K562 (cell line): ENCODE results near the gene FAM53B. TPM values are rescaled to one million over a fixed set of nuclear protein-coding genes. Genes with fewer than 3 reads are reported as not detected.

Experiments used
- ATAC-seq: fragments of 200-7000 bp; cut with Tn5 transposase; 3 replicates; pipeline ENCODE4 v1.9.1; 2020; ENCODE audit warnings: moderate library complexity
- BruUV-seq: library from RNA; stranded (reverse); fragments of 400-500 nt; replicated peaks from 2 replicates; lab custom pipeline; 2021; lab: Mats Ljungman, UMichigan
- CTCF ChIA-PET: fragments of 300-600 bp; formaldehyde crosslinking; extraction: SDS; loops from one replicate; lab custom pipeline; 2021; ENCODE audit warnings: low intra/inter-chr PET ratio; lab: Yijun Ruan, JAX
- POLR2A ChIA-PET: fragments of 300-600, 350-650 bp; sonication (Branson Sonifier 250); formaldehyde crosslinking; extraction: SDS; loops from one replicate; lab custom pipeline; 2021; ENCODE audit warnings: antibody characterized with exemption, inconsistent platforms; lab: Yijun Ruan, JAX
- DNase-seq, 4 experiments: peaks; one replicate each; pipeline versions ENCODE4 v3.0.0 to v3.0.0-alpha.2; 2011 to 2018; ENCODE audit warnings: low spot score in 3 of 4, mixed read lengths in 3 of 4; ENCODE audit errors: extremely low read depth in 1 of 4
- FAIRE-seq: peaks from 2 replicates; lab custom pipeline; 2011; peaks lifted over from hg19 to GRCh38; lab: Jason Lieb, UNC
- H2AFZ ChIP-seq: 2 replicates; pipeline ENCODE4 v1.6.0; 2011; ENCODE audit warnings: low read depth, low read length, control low read depth, inconsistent platforms
- H3K27ac ChIP-seq: fragments of 200-600 bp; 3 replicates; pipeline ENCODE4 v1.8.0; 2011; ENCODE audit warnings: low read depth, mild to moderate bottlenecking, control low read depth, inconsistent platforms, low read length, moderate library complexity, mixed read lengths; ENCODE audit errors: extremely low read depth
- H3K27me3 ChIP-seq, 2 experiments: fragments of 300-600 bp in 1 of 2; 2 replicates in 1 of 2; 3 replicates in 1 of 2; pipeline versions ENCODE4 v1.6.0 to v1.8.0; 2011; ENCODE audit warnings: inconsistent platforms in 2 of 2, low read length in 2 of 2, mild to moderate bottlenecking in 1 of 2, mixed read lengths in 1 of 2, moderate library complexity in 1 of 2; ENCODE audit not compliant: control insufficient read depth in 2 of 2, insufficient read depth in 2 of 2
- H3K36me3 ChIP-seq: fragments of 300-600 bp; 3 replicates; pipeline ENCODE4 v1.8.0; 2011; ENCODE audit warnings: mild to moderate bottlenecking, low read length, inconsistent platforms; ENCODE audit not compliant: control insufficient read depth, insufficient read depth
- H3K4me1 ChIP-seq, 2 experiments: fragments of 200-600 bp in 1 of 2; replicated peaks in 1 of 2; 2 replicates in 1 of 2; 3 replicates in 1 of 2; pipeline versions ENCODE4 v1.5.1 to v1.8.0; 2011; ENCODE audit warnings: inconsistent platforms in 2 of 2, low read length in 2 of 2, mild to moderate bottlenecking in 1 of 2, mixed read lengths in 1 of 2, moderate library complexity in 1 of 2; ENCODE audit not compliant: control insufficient read depth in 2 of 2, insufficient read depth in 2 of 2
- H3K4me2 ChIP-seq: 2 replicates; pipeline ENCODE4 v1.6.1; 2011; ENCODE audit warnings: low read length, control low read depth, inconsistent platforms, mixed read lengths; ENCODE audit not compliant: insufficient read depth
- H3K4me3 ChIP-seq: fragments of 200-600 bp; sonication (generic), shearing (Covaris generic); 2 replicates; pipeline ENCODE4 v1.5.1; 2016; ENCODE audit warnings: control low read depth, inconsistent platforms
- H3K79me2 ChIP-seq: fragments of 200-600 bp; 3 replicates; pipeline ENCODE4 v1.8.0; 2011; ENCODE audit warnings: low read length, inconsistent platforms; ENCODE audit not compliant: control insufficient read depth, insufficient read depth
- H3K9ac ChIP-seq, 2 experiments: 2 replicates each; pipeline versions ENCODE4 v1.6.0 to v1.6.1; 2011; ENCODE audit warnings: low read depth in 2 of 2, low read length in 2 of 2, control low read depth in 1 of 2, inconsistent platforms in 1 of 2, mild to moderate bottlenecking in 1 of 2, mixed read lengths in 1 of 2; ENCODE audit not compliant: insufficient read depth in 1 of 2
- H3K9me1 ChIP-seq: one replicate; pipeline ENCODE4 v1.6.0; 2011; ENCODE audit warnings: inconsistent platforms, mild to moderate bottlenecking, low read length, moderate library complexity; ENCODE audit not compliant: control insufficient read depth, insufficient read depth
- H3K9me3 ChIP-seq: replicated peaks from 2 replicates; pipeline ENCODE4 v1.5.1; 2011; ENCODE audit warnings: low read depth, low read length, inconsistent platforms; ENCODE audit not compliant: control insufficient read depth, insufficient read depth
- H4K20me1 ChIP-seq: replicated peaks from 2 replicates; pipeline ENCODE4 v1.6.1; 2011; ENCODE audit warnings: low read length, inconsistent platforms, mixed read lengths; ENCODE audit not compliant: control insufficient read depth, insufficient read depth
- CBFA2T2 ChIP-seq: fragments of 450-650 bp; conservative IDR thresholded peaks from 2 replicates; pipeline ENCODE4 v1.6.1; 2017; ENCODE audit warnings: mild to moderate bottlenecking
- CHAMP1 ChIP-seq: fragments of 450-650 bp; IDR thresholded peaks from 2 replicates; pipeline ENCODE4 v1.6.1; 2016; ENCODE audit warnings: mild to moderate bottlenecking
- CREB1 ChIP-seq, 2 experiments: sonication (generic) in 1 of 2; formaldehyde crosslinking in 1 of 2; IDR thresholded peaks; 2 replicates each; pipeline versions ENCODE4 v1.6.1 to v1.8.0; 2012 to 2022; ENCODE audit warnings: inconsistent platforms in 1 of 2, mild to moderate bottlenecking in 1 of 2, missing genetic modification reagents in 1 of 2, moderate library complexity in 1 of 2
- DDX20 ChIP-seq: fragments of 450-650 bp; IDR thresholded peaks from 2 replicates; pipeline ENCODE4 v1.6.1; 2016; ENCODE audit warnings: missing genetic modification characterization, low read depth, mild to moderate bottlenecking, missing compliant biosample characterization, moderate library complexity
- EP400 ChIP-seq: fragments of 450-650 bp; IDR thresholded peaks from 2 replicates; pipeline ENCODE4 v1.6.1; 2017; ENCODE audit warnings: antibody characterized with exemption, mild to moderate bottlenecking, moderate library complexity
- ETV1 ChIP-seq: fragments of 450-650 bp; conservative IDR thresholded peaks from 2 replicates; pipeline ENCODE4 v1.6.1; 2016; ENCODE audit warnings: missing genetic modification characterization, control low read depth, low read depth, missing compliant biosample characterization
- KAT7 ChIP-seq: sonication (generic); formaldehyde crosslinking; IDR thresholded peaks from 2 replicates; pipeline ENCODE4 v1.8.0; 2022; ENCODE audit warnings: missing genetic modification reagents, mild to moderate bottlenecking, borderline replicate concordance
- NCOA6 ChIP-seq: fragments of 450-650 bp; IDR thresholded peaks from 2 replicates; pipeline ENCODE4 v1.6.1; 2017; ENCODE audit warnings: mild to moderate bottlenecking
- OTX1 ChIP-seq: fragments of 450-650 bp; formaldehyde crosslinking; IDR thresholded peaks from 2 replicates; pipeline ENCODE4 v1.4.0; 2022; ENCODE audit warnings: mild to moderate bottlenecking
- PML ChIP-seq: IDR thresholded peaks from 2 replicates; pipeline ENCODE4 v1.6.1; 2012; ENCODE audit warnings: low read length, inconsistent platforms
- SAFB ChIP-seq: fragments of 200-400 bp; formaldehyde crosslinking; IDR thresholded peaks from 2 replicates; pipeline ENCODE4 v1.6.1; 2017; ENCODE audit warnings: low read depth, low read length, borderline replicate concordance
- SLC30A9 ChIP-seq: fragments of 250-450 bp; sonication (Bioruptor Pico); IDR thresholded peaks from 2 replicates; pipeline ENCODE4 v1.8.0; 2022; ENCODE audit warnings: mild to moderate bottlenecking, moderate library complexity
- TCF7 ChIP-seq: sonication (generic); IDR thresholded peaks from 2 replicates; pipeline ENCODE4 v1.6.1; 2016; ENCODE audit warnings: antibody characterized with exemption, borderline replicate concordance
- XRCC4 ChIP-seq: IDR thresholded peaks from one replicate; pipeline ENCODE4 v1.6.1; 2011; ENCODE audit not compliant: insufficient read depth, insufficient read length; ENCODE audit errors: extremely low read depth
- ZFP1 ChIP-seq: fragments of 450-650 bp; formaldehyde crosslinking; IDR thresholded peaks from 2 replicates; pipeline ENCODE4 v1.4.0; 2020; ENCODE audit warnings: mild to moderate bottlenecking, mixed read lengths
- ZNF197 ChIP-seq: fragments of 200-800 bp; sonication (Bioruptor generic); IDR thresholded peaks from 2 replicates; pipeline ENCODE4 v1.6.1; 2016; ENCODE audit warnings: low read depth, missing genetic modification characterization, missing compliant biosample characterization
- ZNF280B ChIP-seq: fragments of 250-450 bp; sonication (Bioruptor Pico); IDR thresholded peaks from 2 replicates; pipeline ENCODE4 v1.5.1; 2021; ENCODE audit warnings: mild to moderate bottlenecking
- ZNF431 ChIP-seq: sonication (generic); formaldehyde crosslinking; IDR thresholded peaks from 2 replicates; pipeline ENCODE4 v1.8.0; 2022; ENCODE audit warnings: mild to moderate bottlenecking, missing genetic modification reagents
- ZNF507 ChIP-seq: conservative IDR thresholded peaks from 2 replicates; pipeline ENCODE4 v1.6.1; 2017; ENCODE audit warnings: missing genetic modification characterization, missing compliant biosample characterization
- WGBS: fragments of 100-300 bp; shearing (Covaris generic); methylation state at CpG from one replicate; pipeline ENCODE4 v1.1.6; 2016; ENCODE audit warnings: low coverage, mixed read lengths; ENCODE audit not compliant: insufficient coverage; ENCODE audit errors: missing lambda C conversion rate; 5-methylcytosine and 5-hydroxymethylcytosine counted together
- in situ Hi-C: fragments of 300-500 bp; cut with MboI; formaldehyde crosslinking; loops from 4 replicates; pipeline ENCODE4 v1.15.0; 2018; ENCODE audit warnings: inconsistent platforms, mixed read lengths
- intact Hi-C: fragments of 100-400 bp; cut with micrococcal nuclease; formaldehyde crosslinking; loops from 2 replicates; pipeline ENCODE4 v1.14.2; 2022
- polyA plus RNA-seq, 8 experiments: library from polyadenylated mRNA; depleted of rRNA in 4 of 8; stranded (reverse) in 5 of 8; unstranded in 3 of 8; fragments of >200 nt; fragmentation: Nextera tagmentation in 2 of 8; fragmentation: Illumina TruSeq in 1 of 8; extraction: Ambion mirVana in 2 of 8; extraction: Trizol in 1 of 8; gene quantifications; 2 replicates each; pipeline versions ENCODE4 v1.2.1 to v1.2.3, GENCODE V29; 2011 to 2014; ENCODE audit warnings: inconsistent platforms in 1 of 8, missing spikeins in 1 of 8
- total RNA-seq, 7 experiments: library from RNA; depleted of rRNA in 6 of 7; stranded (reverse); fragments of >200 nt in 6 of 7; fragmentation: Illumina TruSeq in 2 of 7; extraction: Trizol in 2 of 7; gene quantifications; 2 replicates each; pipeline versions ENCODE4 v1.2.1 to v1.2.3, GENCODE V29; 2011 to 2021; ENCODE audit warnings: low replicate concordance in 1 of 7
- TF ChIP-seq, protein P1 (sequence below): fragments of 250-450 bp; sonication (Bioruptor Pico); IDR thresholded peaks from 2 replicates; pipeline ENCODE4 v1.5.0; 2021

Gene FAM53B
- total and polyA plus RNA-seq, 9 of the 15 experiments (the other 6 are each of a cell fraction or from before 2014, with no cell fraction given) = 0.03 to 16.5 (median 5.0) TPM

DNA sequence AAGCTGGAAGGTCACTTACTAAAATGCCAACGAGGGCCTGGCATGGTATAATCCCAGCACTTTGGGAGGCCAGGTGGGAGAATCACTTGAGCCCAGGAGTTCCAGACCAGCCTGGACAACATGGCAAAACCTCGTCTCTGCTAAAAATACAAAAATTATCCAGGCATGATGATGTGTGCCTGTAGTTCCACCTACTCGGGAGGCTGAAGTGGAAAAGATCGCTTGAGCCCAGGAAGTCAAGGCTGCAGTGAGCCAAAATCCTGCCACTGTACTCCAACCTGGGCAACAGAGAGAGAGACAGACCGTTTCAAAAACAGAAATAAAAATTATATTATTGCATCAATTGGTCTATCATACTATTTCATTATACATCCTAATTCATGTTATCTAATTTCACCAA lies 18.1 kb upstream of the FAM53B start:
- Histone ChIP-seq H3K27me3 (no peaks in the 10 kb centered on the region), H3K4me2 (no peak overlapping the region), H3K9ac (no peak overlapping the region), H3K79me2 (no peaks in the 10 kb centered on the region; the same call in 2 of the 3 replicates), H3K9me1 (no peaks in the 10 kb centered on the region), H3K27ac (no peak overlapping the region), H3K36me3 (peaks cover 75% of the 10 kb centered on the region), H3K4me3 (no peak overlapping the region), H3K4me1 (no peaks in the 10 kb centered on the region), H4K20me1 (no peaks in the 10 kb centered on the region), H3K9me3 (no peaks in the 10 kb centered on the region), H2AFZ (no peak overlapping the region)
- in situ Hi-C loops (no loop called here), intact Hi-C loops (no loop called here)
- WGBS = 96% methylated on average over 5 of the region's 5 CpGs
- ChIA-PET CTCF (no interaction called here), POLR2A (no interaction called here)
- TF ChIP-seq ZNF507 (tag) (no peak), ZNF431 (CRISPR knock-in tag) (no peak), ZNF197 (CRISPR knock-in tag) (no peak), NCOA6 (no peak), SAFB (no peak), CREB1 (IDR thresholded peaks at IDR 0.05) (no peak), CREB1 (CRISPR knock-in tag; IDR thresholded peaks at IDR 0.05) (no peak), DDX20 (no peak), ETV1 (tag) (no peak), ZFP1 (CRISPR knock-in tag) (no peak), PML (no peak), CHAMP1 (no peak), CBFA2T2 (no peak), EP400 (no peak), ZNF280B (CRISPR knock-in tag) (no peak), SLC30A9 (no peak), KAT7 (no peak), TCF7 (no peak), XRCC4 (no peak), OTX1 (no peak)
- TF ChIP-seq, protein P1, sequence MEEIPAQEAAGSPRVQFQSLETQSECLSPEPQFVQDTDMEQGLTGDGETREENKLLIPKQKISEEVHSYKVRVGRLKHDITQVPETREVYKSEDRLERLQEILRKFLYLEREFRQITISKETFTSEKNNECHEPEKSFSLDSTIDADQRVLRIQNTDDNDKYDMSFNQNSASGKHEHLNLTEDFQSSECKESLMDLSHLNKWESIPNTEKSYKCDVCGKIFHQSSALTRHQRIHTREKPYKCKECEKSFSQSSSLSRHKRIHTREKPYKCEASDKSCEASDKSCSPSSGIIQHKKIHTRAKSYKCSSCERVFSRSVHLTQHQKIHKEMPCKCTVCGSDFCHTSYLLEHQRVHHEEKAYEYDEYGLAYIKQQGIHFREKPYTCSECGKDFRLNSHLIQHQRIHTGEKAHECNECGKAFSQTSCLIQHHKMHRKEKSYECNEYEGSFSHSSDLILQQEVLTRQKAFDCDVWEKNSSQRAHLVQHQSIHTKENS = no peak
- BruUV-seq = no TSS peak
- ATAC-seq (no peak), DNase-seq (no peak), FAIRE-seq (no peak)
